GM12801 (cell line): ENCODE measurements around the gene NDUFV3.

ENCODE experiments used
- CTCF ChIP-seq: IDR thresholded peaks from one replicate; pipeline ENCODE4 v1.5.1; 2011; ENCODE audit warnings: control low read depth; ENCODE audit not compliant: insufficient read length; ENCODE audit errors: extremely low read depth

NDUFV3 gene

DNA sequence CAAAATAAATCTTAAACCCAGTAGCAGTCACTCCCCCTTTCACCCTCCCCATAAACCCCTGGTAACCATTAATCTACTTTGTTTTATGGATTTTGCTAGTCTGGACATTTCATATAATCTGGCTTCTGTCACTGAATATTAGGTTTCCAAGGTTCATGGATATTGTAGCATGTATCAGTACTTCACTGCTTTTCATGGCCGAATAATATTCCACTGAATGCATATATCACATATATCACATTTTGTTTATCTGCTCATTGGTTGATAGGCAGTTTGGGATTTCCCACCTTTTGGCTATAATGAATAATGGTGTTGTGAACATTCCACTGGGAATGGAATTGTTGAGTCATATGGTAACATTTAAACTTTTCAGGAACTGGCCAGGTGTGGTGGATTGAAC lies 9.2 kb upstream of the NDUFV3 start:
- no peak for TF ChIP-seq CTCF

- TF ChIP-seq CTCF: no peak
These were observed 5.8 kb upstream of the NDUFV3 start for GRCh38 chr21:42887326-42887725.

GRCh38 chr21:42892582-42892930 lies 553 bp upstream of the NDUFV3 start:
- TF ChIP-seq CTCF: no peak

DNA sequence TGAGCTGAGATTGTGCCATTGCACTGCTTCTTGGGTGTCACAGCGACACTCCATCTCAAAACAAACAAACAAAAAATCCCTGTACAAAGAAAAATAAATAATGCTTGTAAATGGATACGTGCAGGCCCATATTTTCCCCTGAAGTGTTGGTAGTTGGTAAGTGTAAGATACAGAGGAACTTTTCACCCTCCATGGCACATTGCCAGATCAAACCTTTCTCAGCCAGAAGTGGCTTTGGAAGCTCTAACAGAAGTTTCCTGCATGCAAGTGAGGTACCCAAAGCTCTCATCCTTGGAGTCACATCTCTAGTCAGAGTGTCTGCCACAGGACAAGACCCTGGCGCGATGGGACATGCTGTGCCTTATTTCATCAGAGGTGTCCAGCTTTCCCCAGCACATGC lies 7.3 kb downstream of the NDUFV3 start:
- no peak for TF ChIP-seq CTCF

- no peak for TF ChIP-seq CTCF
These were observed 10.7 kb downstream of the NDUFV3 start for GRCh38 chr21:42903817-42904216.

DNA sequence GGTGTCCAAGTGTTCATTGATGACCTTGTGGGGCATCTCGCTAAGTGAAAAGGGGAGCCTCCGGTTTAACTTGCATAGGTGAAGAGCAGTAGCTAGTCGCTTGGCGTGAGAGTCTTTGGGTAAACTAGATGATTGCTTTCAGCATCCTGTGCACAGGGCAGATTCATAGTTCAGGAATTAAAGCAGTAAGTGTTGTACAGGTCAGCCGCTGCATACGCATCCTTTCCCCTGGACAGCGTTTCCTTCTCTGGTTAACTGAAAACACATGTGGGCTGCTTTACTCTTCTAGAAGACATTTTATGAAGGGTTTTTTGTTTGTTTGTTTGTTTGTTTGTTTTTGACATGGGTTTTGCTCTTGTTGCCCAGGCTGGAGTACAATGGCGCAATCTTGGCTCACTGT lies 12.1 kb downstream of the NDUFV3 start:
- no peak for TF ChIP-seq CTCF

DNA sequence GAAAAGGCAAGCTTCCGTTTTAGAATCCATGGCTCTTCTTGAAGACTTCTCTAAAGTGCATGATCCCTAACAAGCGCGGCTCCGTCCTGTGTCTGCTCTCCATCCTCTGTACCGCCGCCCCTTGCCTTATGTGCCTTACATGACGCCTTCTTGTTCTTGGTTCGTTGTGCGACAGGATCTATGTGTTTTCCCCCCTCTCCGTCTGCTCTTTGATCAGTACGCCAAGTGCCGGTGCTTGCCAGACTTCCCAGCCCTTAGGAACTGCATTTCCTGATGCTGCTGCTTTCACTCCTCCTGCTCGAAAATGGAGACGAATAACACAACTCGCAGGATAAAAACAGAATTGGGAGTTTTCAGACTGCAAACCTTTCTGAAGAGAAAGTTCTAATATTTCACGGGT lies 13.1 kb downstream of the NDUFV3 start:
- no peak for TF ChIP-seq CTCF

GRCh38 chr21:42913476-42913875 lies 20.4 kb downstream of the NDUFV3 start:
- TF ChIP-seq CTCF: no peak
